SU-DHL-6 (cell line): ENCODE data around the gene PRR5.

Experiments
- H2AFZ ChIP-seq: fragments of 200-600 bp; sonication (generic); 2 replicates; pipeline ENCODE4 v1.6.1; 2014; ENCODE audit warnings: low read depth, mild to moderate bottlenecking, moderate library complexity, mixed read lengths, antibody characterized with exemption, low read length; ENCODE audit not compliant: severe bottlenecking
- H3F3A ChIP-seq: fragments of 200-600 bp; shearing (Covaris generic); 2 replicates; pipeline ENCODE4 v1.6.0; 2016; ENCODE audit warnings: antibody characterized with exemption, mild to moderate bottlenecking; ENCODE audit not compliant: insufficient read depth
- H3K27ac ChIP-seq: fragments of 200-600 bp; sonication (generic); 2 replicates; pipeline ENCODE4 v1.5.1; 2016; ENCODE audit warnings: low read depth, mild to moderate bottlenecking, low read length, moderate library complexity, mixed read lengths
- H3K27me3 ChIP-seq: fragments of 200-600 bp; sonication (generic), shearing (Covaris generic); 2 replicates; pipeline ENCODE4 v1.6.0; 2014; ENCODE audit warnings: mild to moderate bottlenecking, low read length
- H3K36me3 ChIP-seq: fragments of 200-600 bp; sonication (generic); 2 replicates; pipeline ENCODE4 v1.6.1; 2014; ENCODE audit warnings: mild to moderate bottlenecking, low read length, mixed read lengths
- H3K4me2 ChIP-seq: fragments of 300-600, 200-600 bp; shearing (Covaris generic), sonication (generic); 2 replicates; pipeline ENCODE4 v1.6.0; 2014; ENCODE audit warnings: low read length, low read depth, mild to moderate bottlenecking; ENCODE audit not compliant: poor library complexity, severe bottlenecking
- H3K4me3 ChIP-seq: fragments of 200-600 bp; sonication (generic); 2 replicates; pipeline ENCODE4 v1.5.1; 2014; ENCODE audit warnings: antibody characterized with exemption, low read length, mild to moderate bottlenecking, mixed read lengths; ENCODE audit not compliant: insufficient read depth, poor library complexity, severe bottlenecking
- H3K79me2 ChIP-seq: fragments of 200-600 bp; sonication (generic); 2 replicates; pipeline ENCODE4 v1.6.1; 2014; ENCODE audit warnings: mild to moderate bottlenecking, low read length, moderate library complexity; ENCODE audit not compliant: insufficient read depth
- H3K9ac ChIP-seq: fragments of 200-600 bp; sonication (generic); 2 replicates; pipeline ENCODE4 v1.7.0; 2014; ENCODE audit warnings: mild to moderate bottlenecking, low read length
- H3K9me2 ChIP-seq: fragments of 200-600 bp; sonication (generic); replicated peaks from 2 replicates; pipeline ENCODE4 v1.6.1; 2014; ENCODE audit warnings: low read length; ENCODE audit not compliant: insufficient read depth
- H3K9me3 ChIP-seq: fragments of 200-600 bp; sonication (generic); 2 replicates; pipeline ENCODE4 v1.6.1; 2014; ENCODE audit warnings: low read length, mixed read lengths; ENCODE audit not compliant: insufficient read depth
- H4K20me1 ChIP-seq: fragments of 200-600 bp; sonication (generic); 2 replicates; pipeline ENCODE4 v1.6.1; 2014; ENCODE audit warnings: low read depth, mild to moderate bottlenecking, antibody characterized with exemption, low read length, moderate library complexity, mixed read lengths
- CTCF ChIP-seq: fragments of 200-600 bp; sonication (generic); IDR thresholded peaks from one replicate; pipeline ENCODE4 v1.5.1; 2017; ENCODE audit warnings: antibody characterized with exemption, mild to moderate bottlenecking, low read length, moderate library complexity; ENCODE audit not compliant: insufficient read depth, poor library complexity, severe bottlenecking
- EZH2phosphoT487 ChIP-seq: fragments of 200-600 bp; sonication (generic), shearing (Covaris generic); conservative IDR thresholded peaks from 2 replicates; pipeline ENCODE4 v1.6.1; 2018; ENCODE audit warnings: mild to moderate bottlenecking, antibody characterized with exemption, low read length, moderate library complexity, mixed read lengths

Gene PRR5

GRCh38 chr22:44780876-44781449 is 79.0 kb downstream of the PRR5 start:
- Histone ChIP-seq H4K20me1 (no peaks in the 10 kb centered on the region), H3K9ac (no peak overlapping the region), H3K36me3 (no peaks in the 10 kb centered on the region), H3K27me3 (no peaks in the 10 kb centered on the region), H3F3A (no peaks in the 10 kb centered on the region), H3K27ac (no peak overlapping the region), H3K9me3 (no peaks in the 10 kb centered on the region), H2AFZ (no peak overlapping the region), H3K79me2 (no peaks in the 10 kb centered on the region), H3K9me2 (no peaks in the 10 kb centered on the region), H3K4me3 (no peak overlapping the region), H3K4me2 (no peak overlapping the region)
- TF ChIP-seq EZH2phosphoT487, result no peak
- TF ChIP-seq CTCF, result no peak

GRCh38 chr22:44782363-44782963 is 80.5 kb downstream of the PRR5 start:
- no peaks in the 10 kb centered on the region for H3F3A ChIP-seq
- no peaks in the 10 kb centered on the region for H3K79me2 ChIP-seq
- no peaks in the 10 kb centered on the region for H3K27me3 ChIP-seq
- H2AFZ ChIP-seq, result no peak overlapping the region
- no peaks in the 10 kb centered on the region for H3K9me2 ChIP-seq
- H4K20me1 ChIP-seq, result no peaks in the 10 kb centered on the region
- no peaks in the 10 kb centered on the region for H3K9me3 ChIP-seq
- H3K4me2 ChIP-seq, result no peak overlapping the region
- no peaks in the 10 kb centered on the region for H3K36me3 ChIP-seq
- no peak overlapping the region for H3K9ac ChIP-seq
- no peak overlapping the region for H3K4me3 ChIP-seq
- no peak overlapping the region for H3K27ac ChIP-seq
- TF ChIP-seq EZH2phosphoT487 (no peak), CTCF (no peak)

- H3K9ac ChIP-seq, result no peak overlapping the region
- no peaks in the 10 kb centered on the region for H3K79me2 ChIP-seq
- TF ChIP-seq EZH2phosphoT487, result no peak
- TF ChIP-seq CTCF, result no peak
- no peak overlapping the region for H3K4me2 ChIP-seq
- no peaks in the 10 kb centered on the region for H3F3A ChIP-seq
- H4K20me1 ChIP-seq, result no peaks in the 10 kb centered on the region
- no peaks in the 10 kb centered on the region for H3K36me3 ChIP-seq
- no peaks in the 10 kb centered on the region for H3K9me3 ChIP-seq
- H3K9me2 ChIP-seq, result no peaks in the 10 kb centered on the region
- no peak overlapping the region for H2AFZ ChIP-seq
- no peak overlapping the region for H3K4me3 ChIP-seq
- no peaks in the 10 kb centered on the region for H3K27me3 ChIP-seq
- H3K27ac ChIP-seq, result no peak overlapping the region
Measured at GRCh38 chr22:44783091-44783490, 81.1 kb downstream of the PRR5 start.
